Measurements from ENCODE around the gene DBF4B. TPM values are rescaled to one million over a fixed set of nuclear protein-coding genes. Genes with fewer than 3 reads are reported as not detected.

The DBF4B gene
- total and polyA plus RNA-seq, 10 of the 15 experiments (the other 5 are each of a cell fraction or from before 2014, with no cell fraction given) = 2.4 to 24.6 (median 16.9) TPM

DNA sequence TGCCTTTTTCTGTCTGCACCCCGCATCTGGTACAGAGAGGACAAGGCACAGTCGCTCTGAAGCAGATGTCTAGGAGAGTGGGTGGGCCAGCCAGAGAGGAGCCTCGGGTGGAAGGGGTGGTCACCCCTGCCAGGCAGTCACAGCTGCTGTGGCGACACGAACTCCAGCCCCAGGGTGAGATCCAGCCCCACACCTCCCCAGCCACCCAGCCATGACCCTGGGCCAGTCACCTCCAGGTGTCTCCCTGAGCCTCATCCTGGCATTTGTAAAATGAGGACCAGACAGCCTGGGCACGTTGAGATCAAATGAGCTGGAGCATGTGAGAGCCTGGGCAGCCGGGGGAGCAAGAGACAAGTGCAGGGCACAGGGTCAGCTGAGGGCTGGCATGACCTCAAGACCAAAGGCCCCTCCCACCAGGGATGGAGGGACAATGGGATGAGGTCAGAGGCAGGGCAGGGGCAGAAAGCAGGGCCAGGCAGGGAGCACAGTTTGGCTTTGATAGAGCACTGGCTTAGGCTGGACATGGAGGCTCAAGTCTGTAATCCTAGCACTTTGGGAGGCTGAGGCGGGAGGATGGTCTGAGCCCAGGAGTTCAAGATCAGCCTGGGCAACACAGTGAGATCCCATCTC lies 58.1 kb downstream of the DBF4B start:
- Histone ChIP-seq H3K79me2 (ENCODE audit: control insufficient read depth, insufficient read depth, low read length) (no peaks in the 10 kb centered on the region), H3K36me3 (ENCODE audit: control insufficient read depth in 2 of 2, insufficient read depth in 2 of 2, low read length in 1 of 2) (no peaks in the 10 kb centered on the region), H3K4me2 (ENCODE audit: control insufficient read depth, insufficient read depth) (no peak overlapping the region), H3K9me3 (replicated peaks; ENCODE audit: control insufficient read depth, insufficient read depth, low read length) (no peaks in the 10 kb centered on the region), H3K4me3 (no peak overlapping the region), H3K27me3 (replicated peaks in 1 of 2; ENCODE audit: control insufficient read depth in 2 of 2, insufficient read depth in 2 of 2, low read length in 1 of 2) (no peaks in the 10 kb centered on the region; a peak in 1 of 4 replicates), H3K27ac (ENCODE audit: control insufficient read depth, insufficient read depth) (no peak overlapping the region), H2AFZ (ENCODE audit: control insufficient read depth, low read depth, low read length) (no peak overlapping the region), H4K20me1 (ENCODE audit: control insufficient read depth, insufficient read depth) (no peaks in the 10 kb centered on the region), H3K4me1 (ENCODE audit: control insufficient read depth, insufficient read depth, low read length) (peaks cover 8% of the 10 kb centered on the region), H3K9ac (ENCODE audit: control insufficient read depth, insufficient read depth, low read length) (no peak overlapping the region)
- intact Hi-C loops (cut with micrococcal nuclease; ENCODE audit: unreplicated experiment) = no loop called here
- DNase-seq (ENCODE audit: low read depth, low spot score) = no peak
- 40% methylated on average over 8 of the region's 8 CpGs for WGBS (ENCODE audit: insufficient coverage, insufficient replicate concordance, low lambda C conversion rate, missing lambda C conversion rate)
- TF ChIP-seq ESRRA (IDR thresholded peaks at IDR 0.05; ENCODE audit: low read length) = no peak
- CTCF ChIA-PET = no interaction called here
- in situ Hi-C loops (cut with MboI) = no loop called here
- SMC1A ChIA-PET (ENCODE audit: uncharacterized antibody, unreplicated experiment) = no interaction called here
- RAD21 ChIA-PET (ENCODE audit: unreplicated experiment) = no interaction called here
- BruUV-seq (replicated peaks) = no TSS peak
- no peak for ATAC-seq
- POLR2A ChIA-PET = no interaction called here
- no peak for FAIRE-seq

DNA sequence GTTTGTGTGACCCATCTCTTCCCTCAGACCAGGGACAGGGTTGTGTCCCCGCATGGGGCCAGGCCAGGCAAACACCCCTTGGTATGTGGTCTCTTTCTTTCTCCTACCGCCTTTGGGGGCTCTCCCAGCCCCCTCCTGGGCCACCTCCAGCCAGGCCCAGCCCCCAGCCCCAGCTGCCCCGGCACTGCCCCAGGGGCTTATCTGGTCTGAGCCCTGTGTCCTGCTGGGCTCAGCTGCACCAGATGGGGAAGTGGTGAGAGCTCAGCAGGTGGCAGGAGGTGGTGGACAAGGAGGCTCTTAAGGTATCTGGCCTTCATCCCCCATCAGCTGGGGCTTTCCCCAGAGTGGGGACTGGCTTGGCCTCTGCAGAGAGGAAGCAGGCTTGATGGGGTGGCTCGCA lies 59.0 kb downstream of the DBF4B start:
- no peak overlapping the region for H3K9ac ChIP-seq (ENCODE audit: control insufficient read depth, insufficient read depth, low read length)
- H4K20me1 ChIP-seq (ENCODE audit: control insufficient read depth, insufficient read depth) = no peaks in the 10 kb centered on the region
- no peak overlapping the region for H3K4me2 ChIP-seq (ENCODE audit: control insufficient read depth, insufficient read depth)
- ChIA-PET RAD21 (ENCODE audit: unreplicated experiment) (no interaction called here), SMC1A (ENCODE audit: uncharacterized antibody, unreplicated experiment) (no interaction called here), CTCF (no interaction called here), POLR2A (no interaction called here)
- no TSS peak for BruUV-seq (replicated peaks)
- FAIRE-seq (no peak), ATAC-seq (peak; percentile 83), DNase-seq (ENCODE audit: low read depth, low spot score) (no peak)
- peaks cover 8% of the 10 kb centered on the region for H3K4me1 ChIP-seq (ENCODE audit: control insufficient read depth, insufficient read depth, low read length)
- H3K36me3 ChIP-seq (ENCODE audit: control insufficient read depth in 2 of 2, insufficient read depth in 2 of 2, low read length in 1 of 2) = no peaks in the 10 kb centered on the region
- no peaks in the 10 kb centered on the region for H3K9me3 ChIP-seq (replicated peaks; ENCODE audit: control insufficient read depth, insufficient read depth, low read length)
- intact Hi-C loops (cut with micrococcal nuclease; ENCODE audit: unreplicated experiment) (no loop called here), in situ Hi-C loops (cut with MboI) (no loop called here)
- no peaks in the 10 kb centered on the region; a peak in 1 of 4 replicates for H3K27me3 ChIP-seq (replicated peaks in 1 of 2; ENCODE audit: control insufficient read depth in 2 of 2, insufficient read depth in 2 of 2, low read length in 1 of 2)
- WGBS (ENCODE audit: insufficient coverage, insufficient replicate concordance, low lambda C conversion rate, missing lambda C conversion rate) = 33% methylated on average over 3 of the region's 4 CpGs
- H3K79me2 ChIP-seq (ENCODE audit: control insufficient read depth, insufficient read depth, low read length) = no peaks in the 10 kb centered on the region
- no peak overlapping the region for H3K4me3 ChIP-seq
- no peak overlapping the region for H2AFZ ChIP-seq (ENCODE audit: control insufficient read depth, low read depth, low read length)
- TF ChIP-seq CBFB (IDR thresholded peaks at IDR 0.05; ENCODE audit: low read depth) (no peak), SPI1 (IDR thresholded peaks at IDR 0.05; ENCODE audit: borderline replicate concordance, insufficient read depth, low read depth, low read length) (peak; percentile 30; the same call in 1 of the 2 replicates), YY1 (IDR thresholded peaks at IDR 0.05; ENCODE audit: low read depth, low read length) (no peak)
- TF ChIP-seq, protein P1, sequence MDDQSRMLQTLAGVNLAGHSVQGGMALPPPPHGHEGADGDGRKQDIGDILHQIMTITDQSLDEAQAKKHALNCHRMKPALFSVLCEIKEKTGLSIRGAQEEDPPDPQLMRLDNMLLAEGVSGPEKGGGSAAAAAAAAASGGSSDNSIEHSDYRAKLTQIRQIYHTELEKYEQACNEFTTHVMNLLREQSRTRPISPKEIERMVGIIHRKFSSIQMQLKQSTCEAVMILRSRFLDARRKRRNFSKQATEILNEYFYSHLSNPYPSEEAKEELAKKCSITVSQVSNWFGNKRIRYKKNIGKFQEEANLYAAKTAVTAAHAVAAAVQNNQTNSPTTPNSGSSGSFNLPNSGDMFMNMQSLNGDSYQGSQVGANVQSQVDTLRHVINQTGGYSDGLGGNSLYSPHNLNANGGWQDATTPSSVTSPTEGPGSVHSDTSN (IDR thresholded peaks at IDR 0.05; ENCODE audit: insufficient replicate concordance, low read depth, low read length) = no peak
- no peak overlapping the region for H3K27ac ChIP-seq (ENCODE audit: control insufficient read depth, insufficient read depth)

Measured in GM12878 (cell line).